Activated gamma-delta T cell treated with Interleukin-2 at 50 U/mL for 16 hours (primary cell): ENCODE data around the gene RNF223.
"Not testable (repeated sequence)": the region's sequence is repeated elsewhere in the genome, so short reads cannot be mapped to it uniquely, and the experiment has no call there.

Experiments
- DNase-seq: peaks from one replicate; pipeline ENCODE4 v3.0.0-alpha.2; 2020

RNF223 gene

DNA sequence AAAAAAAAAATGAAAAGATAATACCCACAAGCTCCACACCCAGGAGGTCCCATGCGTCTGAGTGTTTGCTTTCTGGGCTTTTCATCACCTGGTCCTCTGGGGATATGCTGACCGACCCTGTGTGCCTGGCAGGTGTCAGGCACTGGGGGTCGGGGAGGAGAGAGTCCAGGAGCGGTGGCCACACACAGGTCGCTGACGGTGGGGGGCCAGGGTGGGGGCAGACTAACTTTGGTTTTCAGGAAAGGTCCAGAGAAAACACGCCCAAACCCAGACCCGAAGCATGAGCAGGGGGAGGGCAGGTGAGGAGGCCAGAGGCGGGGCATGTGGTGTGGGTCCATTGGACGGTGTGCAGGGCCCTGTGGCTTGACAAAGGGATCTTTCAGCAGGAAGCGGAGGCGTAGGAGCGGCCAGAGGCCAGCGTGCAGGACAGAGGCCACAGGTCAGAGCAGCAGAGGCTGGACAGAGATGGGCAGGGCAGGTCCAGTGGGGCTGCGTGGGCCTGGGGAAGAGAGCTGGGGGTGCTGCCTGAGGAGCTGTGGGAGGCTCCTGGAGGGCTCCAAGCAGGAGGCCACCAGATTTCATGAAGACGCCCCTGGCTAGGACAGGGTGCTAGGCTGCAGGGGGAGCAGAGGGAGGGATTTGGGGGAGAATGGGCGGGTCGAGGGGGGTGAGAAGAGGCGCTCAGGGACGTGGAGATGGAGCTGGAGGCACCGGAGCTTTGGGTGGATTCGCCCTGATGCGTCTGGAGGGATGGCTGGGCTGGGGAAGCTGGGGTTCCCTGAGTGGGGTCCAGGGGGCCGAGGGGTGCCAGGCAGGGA lies 15.8 kb downstream of the RNF223 start:
- DNase-seq = no peak

DNA sequence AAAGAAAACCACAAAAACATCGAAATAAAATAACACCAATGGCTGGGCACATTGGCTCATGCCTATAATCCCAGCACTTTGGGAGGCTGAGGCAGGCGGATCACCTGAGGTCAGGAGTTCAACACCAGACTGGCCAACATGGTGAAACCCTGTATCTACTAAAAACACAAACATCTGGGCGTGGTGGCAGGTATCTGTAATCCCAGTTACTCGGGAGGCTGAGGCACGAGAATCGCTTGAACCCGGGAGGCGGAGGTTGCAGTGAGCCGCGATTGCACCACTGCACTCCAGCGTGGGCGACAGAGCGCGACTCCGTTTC lies 16.4 kb downstream of the RNF223 start:
- DNase-seq = not testable (repeated sequence)

DNA sequence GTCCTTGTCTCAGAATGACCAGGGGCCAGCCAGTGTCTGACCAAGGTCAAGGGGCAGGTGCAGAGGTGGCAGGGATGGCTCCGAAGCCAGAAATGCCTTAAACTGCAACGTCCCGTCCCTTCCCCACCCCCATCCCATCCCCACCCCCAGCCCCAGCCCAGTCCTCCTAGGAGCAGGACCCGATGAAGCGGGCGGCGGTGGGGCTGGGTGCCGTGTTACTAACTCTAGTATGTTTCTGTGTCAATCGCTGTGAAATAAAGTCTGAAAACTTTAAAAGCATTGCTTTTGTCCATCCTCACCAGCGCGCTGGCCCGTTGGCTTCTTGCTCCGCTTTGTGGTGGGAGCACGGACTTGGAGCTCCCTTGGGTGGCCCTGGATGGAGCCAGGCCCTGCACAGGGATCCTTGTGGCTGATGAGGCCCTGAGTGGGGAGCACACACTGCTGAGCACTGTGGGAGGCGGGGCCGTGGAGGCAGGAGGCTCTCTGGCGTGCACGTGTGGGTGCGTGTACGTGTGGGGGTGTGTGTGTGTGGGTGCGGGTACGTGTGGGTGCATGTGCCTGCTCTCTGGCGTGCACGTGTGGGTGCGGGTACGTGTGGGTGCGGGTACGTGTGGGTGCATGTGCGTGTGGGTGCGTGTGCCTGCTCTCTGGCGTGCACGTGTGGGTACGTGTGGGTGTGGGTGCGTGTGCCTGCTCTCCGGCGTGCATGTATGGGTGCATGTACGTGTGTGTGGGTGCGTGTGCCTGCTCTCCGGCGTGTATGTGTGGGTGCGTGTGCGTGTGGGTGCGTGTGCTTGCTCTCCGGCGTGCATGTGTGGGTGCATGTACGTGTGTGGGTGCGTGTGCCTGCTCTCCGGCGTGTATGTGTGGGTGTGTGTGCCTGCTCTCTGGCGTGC lies 18.0 kb downstream of the RNF223 start:
- DNase-seq = no peak

DNA sequence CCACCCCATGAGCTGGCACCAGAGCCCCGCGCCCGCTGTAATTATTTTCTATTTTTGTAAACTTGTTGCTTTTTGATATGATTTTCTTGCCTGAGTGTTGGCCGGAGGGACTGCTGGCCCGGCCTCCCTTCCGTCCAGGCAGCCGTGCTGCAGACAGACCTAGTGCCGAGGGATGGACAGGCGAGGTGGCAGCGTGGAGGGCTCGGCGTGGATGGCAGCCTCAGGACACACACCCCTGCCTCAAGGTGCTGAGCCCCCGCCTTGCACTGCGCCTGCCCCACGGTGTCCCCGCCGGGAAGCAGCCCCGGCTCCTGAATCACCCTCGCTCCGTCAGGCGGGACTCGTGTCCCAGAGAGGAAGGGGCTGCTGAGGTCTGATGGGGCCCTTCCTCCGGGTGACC lies 19.1 kb downstream of the RNF223 start:
- no peak for DNase-seq

DNA sequence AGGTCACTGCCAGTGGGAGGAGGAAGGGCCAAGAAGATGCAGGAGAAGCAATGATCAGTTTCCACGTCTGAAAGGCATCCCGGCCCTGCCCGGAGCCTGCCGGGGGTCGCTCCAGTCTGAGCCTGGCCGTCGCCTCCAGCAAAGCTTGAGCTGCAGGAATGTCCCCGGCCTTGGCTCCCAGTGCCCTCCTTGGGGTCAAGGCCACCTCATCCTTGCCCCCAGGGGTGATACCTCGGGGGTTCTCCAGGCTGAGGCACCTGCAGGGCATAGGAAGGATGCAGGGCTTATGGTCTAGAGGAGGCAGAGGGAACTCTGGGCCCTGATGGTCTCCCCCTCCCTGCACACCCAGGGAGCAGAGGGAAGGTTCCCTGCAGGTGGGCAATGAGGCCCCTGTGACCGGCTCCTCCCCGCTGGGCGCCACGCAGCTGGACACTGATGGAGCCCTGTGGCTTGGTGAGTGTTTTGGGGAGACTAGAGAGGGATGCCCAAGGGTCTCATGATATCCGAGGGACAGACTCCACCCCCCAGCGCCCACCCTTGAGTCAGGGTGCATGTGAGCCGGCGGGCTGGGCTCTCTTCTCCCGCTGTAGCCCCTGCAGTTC lies 19.9 kb downstream of the RNF223 start:
- no peak for DNase-seq

DNA sequence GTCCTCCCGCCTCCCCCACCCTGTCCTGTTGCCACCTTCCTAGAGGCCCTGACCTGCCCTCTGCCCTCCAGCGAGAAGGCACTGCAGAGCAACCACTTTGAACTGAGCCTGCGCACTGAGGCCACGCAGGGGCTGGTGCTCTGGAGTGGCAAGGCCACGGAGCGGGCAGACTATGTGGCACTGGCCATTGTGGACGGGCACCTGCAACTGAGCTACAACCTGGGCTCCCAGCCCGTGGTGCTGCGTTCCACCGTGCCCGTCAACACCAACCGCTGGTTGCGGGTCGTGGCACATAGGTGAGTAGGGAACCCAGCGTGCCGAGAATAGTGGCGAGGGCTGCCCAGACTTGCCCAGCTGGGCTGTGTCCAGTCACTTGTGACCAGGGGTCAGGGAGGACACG lies 20.4 kb downstream of the RNF223 start:
- DNase-seq = no peak

DNA sequence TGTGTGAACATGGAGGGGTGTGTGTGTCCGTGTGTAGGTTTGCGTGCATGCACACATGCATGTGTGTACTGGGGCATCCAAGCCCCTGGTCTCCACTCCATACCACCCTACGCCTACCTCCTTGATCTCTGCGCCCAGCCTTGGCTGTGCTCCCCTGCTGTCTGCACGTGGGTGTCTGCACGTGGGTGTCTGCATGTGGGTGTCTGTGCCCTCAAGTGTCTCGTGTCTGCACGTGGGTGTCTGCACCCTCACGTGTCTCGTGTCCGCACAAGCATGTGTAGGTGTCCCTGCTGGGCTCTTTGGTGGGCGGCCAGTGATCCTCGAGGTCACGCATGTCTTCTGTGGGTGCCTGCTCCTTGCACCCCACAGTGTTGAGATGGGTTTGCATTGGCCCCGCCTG lies 21.1 kb downstream of the RNF223 start:
- DNase-seq = no peak

DNA sequence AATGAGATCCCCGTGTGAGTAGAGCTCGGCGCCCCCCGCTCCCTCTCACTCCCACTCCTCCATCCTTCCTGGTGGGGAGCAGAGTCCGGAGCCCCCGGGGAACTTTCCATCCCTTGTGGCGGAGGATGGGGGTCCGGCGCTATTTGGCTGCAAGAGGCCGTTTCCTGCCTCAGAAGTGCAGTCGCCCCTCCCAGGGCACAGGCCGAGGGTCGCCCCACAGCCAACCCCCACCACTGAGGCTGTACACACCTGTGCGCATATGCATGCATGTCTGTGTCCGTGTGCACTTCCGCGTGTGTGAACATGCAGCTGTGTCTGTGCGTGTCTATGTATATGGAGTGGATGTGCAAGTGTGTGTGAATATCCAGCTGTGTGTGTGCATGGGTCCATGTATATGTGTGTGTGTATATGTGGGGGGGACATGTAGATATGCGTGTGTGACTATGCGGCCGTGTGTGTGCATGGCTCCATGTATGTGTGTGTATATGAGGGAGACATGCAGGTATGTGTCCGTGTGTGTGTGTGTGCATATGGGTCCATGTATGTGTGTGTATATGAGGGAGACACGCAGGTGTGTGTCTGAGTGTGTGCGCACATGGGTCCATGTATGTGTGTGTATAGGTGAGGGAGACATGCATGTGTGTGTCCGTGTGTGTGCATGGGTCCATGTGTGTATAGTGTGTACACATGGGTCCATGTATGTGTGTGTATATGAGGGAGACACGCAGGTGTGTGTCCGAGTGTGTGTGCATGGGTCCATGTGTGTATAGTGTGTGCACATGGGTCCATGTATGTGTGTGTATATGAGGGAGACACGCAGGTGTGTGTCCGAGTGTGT lies 21.9 kb downstream of the RNF223 start:
- DNase-seq = no peak

DNA sequence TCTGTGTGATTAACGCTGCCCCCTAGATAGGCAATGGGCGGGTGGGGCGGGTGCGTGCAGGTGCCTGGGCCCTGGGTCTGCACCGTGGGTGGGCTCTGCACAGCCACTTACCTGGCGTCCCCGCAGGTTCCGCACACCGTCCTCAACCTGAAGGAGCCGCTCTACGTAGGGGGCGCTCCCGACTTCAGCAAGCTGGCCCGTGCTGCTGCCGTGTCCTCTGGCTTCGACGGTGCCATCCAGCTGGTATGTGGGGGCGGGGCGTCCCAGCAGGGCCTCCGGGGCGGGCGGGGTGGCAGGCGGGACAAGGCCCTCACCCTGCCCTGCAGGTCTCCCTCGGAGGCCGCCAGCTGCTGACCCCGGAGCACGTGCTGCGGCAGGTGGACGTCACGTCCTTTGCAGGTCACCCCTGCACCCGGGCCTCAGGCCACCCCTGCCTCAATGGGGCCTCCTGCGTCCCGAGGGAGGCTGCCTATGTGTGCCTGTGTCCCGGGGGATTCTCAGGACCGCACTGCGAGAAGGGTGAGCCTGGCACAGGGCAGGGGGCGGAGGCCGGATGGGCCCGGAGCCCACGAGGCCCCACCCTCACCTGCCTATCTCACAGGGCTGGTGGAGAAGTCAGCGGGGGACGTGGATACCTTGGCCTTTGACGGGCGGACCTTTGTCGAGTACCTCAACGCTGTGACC lies 22.8 kb downstream of the RNF223 start:
- no peak for DNase-seq

DNA sequence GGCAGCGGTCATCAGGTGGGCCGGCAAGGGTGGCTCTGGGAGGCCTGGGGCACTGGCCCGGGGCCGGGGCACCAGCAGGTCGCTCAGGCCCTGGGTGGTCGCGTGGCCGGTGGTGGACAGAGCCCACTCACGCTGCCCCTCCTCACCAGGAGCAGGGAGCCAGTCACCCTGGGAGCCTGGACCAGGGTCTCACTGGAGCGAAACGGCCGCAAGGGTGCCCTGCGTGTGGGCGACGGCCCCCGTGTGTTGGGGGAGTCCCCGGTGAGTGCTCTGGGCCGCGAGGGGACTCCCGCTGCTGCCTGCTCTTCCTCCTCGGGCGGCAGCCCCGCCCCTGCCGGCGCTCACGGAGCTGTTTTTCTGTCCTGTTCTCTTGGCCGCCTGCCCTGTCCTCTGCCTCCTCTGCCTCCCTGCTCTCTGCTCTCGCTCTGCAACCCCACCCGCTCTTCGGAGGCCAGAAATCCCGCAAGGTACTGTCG lies 23.5 kb downstream of the RNF223 start:
- DNase-seq = no peak

DNA sequence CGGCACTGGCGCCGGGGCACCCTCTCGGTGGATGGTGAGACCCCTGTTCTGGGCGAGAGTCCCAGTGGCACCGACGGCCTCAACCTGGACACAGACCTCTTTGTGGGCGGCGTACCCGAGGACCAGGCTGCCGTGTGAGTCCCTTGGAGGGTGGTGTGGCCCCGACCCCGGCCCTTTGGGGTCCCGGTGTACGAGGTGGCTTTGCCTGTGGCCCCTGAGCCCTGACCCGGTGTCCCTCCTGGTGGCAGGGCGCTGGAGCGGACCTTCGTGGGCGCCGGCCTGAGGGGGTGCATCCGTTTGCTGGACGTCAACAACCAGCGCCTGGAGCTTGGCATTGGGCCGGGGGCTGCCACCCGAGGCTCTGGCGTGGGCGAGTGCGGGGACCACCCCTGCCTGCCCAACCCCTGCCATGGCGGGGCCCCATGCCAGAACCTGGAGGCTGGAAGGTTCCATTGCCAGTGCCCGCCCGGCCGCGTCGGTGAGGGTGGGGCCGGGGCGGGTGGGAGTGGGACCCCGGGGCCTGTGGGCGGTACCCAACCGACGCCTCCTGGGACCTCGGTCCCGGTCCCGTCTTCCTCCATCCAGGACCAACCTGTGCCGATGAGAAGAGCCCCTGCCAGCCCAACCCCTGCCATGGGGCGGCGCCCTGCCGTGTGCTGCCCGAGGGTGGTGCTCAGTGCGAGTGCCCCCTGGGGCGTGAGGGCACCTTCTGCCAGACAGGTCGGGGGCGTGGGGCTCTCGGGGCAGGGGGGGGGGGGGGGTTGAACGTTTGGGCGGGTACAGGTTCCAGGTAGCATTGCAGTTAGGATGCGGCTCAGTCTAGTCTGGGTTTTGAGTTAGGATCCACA lies 24.6 kb downstream of the RNF223 start:
- DNase-seq = no peak

DNA sequence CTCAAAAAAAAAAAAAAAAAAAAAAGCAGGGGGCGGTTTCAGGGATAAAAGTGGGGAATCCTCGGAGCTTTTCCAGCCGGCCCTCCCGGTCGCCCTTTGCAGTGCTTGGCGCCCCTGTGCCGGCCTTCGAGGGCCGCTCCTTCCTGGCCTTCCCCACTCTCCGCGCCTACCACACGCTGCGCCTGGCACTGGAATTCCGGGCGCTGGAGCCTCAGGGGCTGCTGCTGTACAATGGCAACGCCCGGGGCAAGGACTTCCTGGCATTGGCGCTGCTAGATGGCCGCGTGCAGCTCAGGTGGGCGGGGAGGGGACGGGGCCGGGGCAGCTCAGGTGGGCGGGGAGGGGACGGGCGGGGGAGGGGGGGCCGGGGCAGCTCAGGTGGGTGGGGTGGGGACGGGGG lies 25.3 kb downstream of the RNF223 start:
- no peak for DNase-seq

DNA sequence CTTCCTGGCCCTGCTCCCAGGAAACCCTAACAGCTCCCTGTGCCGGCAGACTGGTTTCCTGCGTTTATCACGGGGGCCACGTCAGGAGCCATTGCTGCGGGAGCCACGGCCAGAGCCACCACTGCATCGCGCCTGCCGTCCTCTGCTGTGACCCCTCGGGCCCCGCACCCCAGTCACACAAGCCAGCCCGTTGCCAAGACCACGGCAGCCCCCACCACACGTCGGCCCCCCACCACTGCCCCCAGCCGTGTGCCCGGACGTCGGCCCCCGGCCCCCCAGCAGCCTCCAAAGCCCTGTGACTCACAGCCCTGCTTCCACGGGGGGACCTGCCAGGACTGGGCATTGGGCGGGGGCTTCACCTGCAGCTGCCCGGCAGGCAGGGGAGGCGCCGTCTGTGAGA lies 26.1 kb downstream of the RNF223 start:
- no peak for DNase-seq

DNA sequence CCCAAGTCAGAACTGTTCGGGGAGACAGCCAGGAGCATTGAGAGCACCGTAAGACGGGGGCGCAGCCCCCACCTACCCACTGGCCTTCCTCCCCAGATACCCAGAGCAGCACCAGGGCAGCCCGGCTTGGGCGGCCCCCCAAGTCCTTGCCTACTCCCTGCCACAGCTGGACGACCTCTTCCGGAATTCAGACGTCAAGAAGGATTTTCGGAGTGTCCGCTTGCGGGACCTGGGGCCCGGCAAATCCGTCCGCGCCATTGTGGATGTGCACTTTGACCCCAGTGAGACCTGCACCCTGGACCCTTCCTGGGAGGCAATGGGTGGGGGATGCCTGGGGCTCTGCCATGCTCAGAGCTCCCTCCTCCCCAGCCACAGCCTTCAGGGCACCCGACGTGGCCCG lies 26.7 kb downstream of the RNF223 start:
- DNase-seq = no peak

DNA sequence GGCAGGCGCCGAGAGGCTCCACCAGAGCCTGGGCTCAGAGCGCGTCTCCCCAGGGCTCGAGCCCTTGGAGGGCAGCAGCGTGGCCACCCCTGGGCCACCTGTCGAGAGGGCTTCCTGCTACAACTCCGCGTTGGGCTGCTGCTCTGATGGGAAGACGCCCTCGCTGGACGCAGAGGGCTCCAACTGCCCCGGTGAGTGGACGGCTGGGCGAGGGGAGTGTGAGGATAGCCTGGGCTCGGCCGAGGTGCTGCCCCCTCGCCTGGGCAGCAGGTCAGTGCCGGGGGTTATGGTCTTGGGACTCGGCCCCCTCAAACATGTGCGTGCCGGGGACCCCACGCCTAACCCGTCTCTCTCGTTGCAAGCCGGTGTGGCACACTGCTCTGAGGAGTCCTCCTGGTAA lies 27.3 kb downstream of the RNF223 start:
- DNase-seq = no peak

DNA sequence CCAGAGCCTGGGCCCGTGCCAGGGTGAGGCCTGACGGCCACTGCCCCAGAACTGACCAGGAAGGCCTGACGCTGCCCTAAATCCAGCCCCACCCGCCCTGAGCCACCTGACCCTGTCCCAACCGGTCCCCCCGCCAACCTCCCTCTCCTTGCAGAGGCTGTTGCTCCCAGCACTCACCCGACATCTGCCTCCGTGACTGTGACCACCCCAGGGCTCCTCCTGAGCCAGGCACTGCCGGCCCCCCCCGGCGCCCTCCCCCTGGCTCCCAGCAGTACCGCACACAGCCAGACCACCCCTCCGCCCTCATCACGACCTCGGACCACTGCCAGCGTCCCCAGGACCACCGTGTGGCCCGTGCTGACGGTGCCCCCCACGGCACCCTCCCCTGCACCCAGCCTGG lies 27.9 kb downstream of the RNF223 start:
- no peak for DNase-seq

DNA sequence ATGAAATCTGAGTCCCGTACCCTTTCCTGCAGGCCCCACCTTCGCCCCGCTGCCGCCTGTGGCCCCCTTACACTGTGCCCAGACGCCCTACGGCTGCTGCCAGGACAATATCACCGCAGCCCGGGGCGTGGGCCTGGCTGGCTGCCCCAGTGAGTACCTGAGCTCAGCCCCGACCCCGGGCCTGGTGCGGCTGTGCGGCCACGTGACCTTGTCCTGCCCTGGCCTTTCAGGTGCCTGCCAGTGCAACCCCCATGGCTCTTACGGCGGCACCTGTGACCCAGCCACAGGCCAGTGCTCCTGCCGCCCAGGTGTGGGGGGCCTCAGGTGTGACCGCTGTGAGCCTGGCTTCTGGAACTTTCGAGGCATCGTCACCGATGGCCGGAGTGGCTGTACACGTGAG lies 29.0 kb downstream of the RNF223 start:
- DNase-seq = no peak

DNA sequence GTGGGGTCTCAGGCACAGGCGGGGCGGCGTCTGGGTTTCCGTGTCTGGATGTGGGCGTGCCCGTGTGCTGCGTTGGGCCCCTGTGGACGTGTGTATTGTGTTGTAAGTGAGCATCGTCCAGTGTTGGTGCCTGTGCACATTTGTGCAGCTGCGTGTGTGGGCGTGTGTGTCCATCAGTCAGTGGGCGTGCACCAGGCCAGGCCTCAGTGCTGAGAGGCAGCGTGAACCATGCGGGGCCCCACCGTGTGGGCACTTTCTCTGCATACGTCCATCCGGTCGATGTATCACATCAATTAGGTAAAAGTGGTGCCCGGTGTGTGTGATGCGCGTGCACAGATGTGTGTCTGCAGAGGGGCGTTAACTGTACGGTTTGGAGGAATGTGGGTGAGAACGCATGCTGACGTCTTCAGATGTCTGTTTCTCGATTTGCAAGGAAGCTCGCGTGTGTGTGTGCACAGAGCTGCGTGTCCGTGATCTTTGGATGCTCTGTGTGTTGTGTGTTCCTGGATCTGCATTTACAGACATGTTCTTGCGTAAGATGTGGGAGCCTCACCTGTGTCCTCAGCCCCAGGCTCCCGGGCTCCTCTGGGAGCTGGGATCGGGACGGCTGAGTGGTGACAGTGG lies 29.5 kb downstream of the RNF223 start:
- no peak for DNase-seq

DNA sequence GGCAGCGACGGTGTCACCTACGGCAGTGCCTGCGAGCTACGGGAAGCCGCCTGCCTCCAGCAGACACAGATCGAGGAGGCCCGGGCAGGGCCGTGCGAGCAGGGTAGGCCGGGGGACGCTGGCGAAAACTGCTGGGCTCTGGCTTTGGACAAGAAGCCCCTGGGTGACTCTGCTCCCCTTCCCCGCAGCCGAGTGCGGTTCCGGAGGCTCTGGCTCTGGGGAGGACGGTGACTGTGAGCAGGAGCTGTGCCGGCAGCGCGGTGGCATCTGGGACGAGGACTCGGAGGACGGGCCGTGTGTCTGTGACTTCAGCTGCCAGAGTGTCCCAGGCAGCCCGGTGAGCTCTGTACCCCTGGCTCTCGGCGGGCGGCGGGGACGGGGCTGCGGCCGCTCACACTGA lies 30.2 kb downstream of the RNF223 start:
- DNase-seq = no peak

DNA sequence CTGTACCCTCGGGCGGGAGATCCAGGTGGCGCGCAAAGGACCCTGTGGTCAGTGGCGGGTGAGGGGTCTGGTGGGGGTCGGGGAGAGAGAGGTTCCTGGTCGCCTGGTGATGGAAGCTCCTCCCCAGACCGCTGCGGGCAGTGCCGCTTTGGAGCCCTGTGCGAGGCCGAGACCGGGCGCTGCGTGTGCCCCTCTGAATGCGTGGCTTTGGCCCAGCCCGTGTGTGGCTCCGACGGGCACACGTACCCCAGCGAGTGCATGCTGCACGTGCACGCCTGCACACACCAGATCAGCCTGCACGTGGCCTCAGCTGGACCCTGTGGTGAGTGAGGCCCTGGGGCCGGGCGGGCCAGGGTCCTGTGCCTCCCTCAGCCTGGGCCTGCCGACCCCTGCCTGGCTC lies 30.7 kb downstream of the RNF223 start:
- DNase-seq = no peak

DNA sequence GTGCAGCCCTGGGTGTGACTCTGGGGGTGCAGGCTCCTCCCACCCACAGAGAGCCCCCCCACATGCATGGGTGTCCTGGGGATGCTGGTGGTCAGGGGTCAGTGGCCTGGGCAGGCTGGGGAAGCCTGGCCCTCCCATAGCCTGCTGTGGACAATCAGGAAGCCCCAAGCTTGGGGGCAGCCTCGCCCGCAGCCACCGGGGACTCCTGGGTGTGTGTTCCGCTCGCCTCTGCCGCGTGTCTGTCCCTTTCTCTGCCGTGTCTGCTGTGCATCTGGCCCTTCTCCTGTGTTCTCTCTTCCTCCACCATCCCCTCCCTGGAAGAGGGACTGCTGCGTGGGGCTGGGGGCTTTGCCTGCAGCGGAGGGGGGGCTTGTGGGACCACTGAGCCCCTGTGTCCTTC lies 31.3 kb downstream of the RNF223 start:
- DNase-seq = no peak
